GM12878 (cell line): ENCODE data around the gene NUDT17. TPM values are rescaled to one million over a fixed set of nuclear protein-coding genes. Genes with fewer than 3 reads are reported as not detected.

Experiments used
- ASH2L ChIP-seq: fragments of 300-600, 200-600 bp; sonication (generic); IDR thresholded peaks from 2 replicates; pipeline ENCODE4 v1.6.1; 2017; ENCODE audit warnings: low read depth, mild to moderate bottlenecking, borderline replicate concordance
- BHLHE40 ChIP-seq, 2 experiments: fragments of 450-650 bp in 1 of 2; IDR thresholded peaks; 2 replicates each; pipeline ENCODE4 v1.6.1; 2011 to 2017; ENCODE audit warnings: low read depth in 2 of 2, borderline replicate concordance in 1 of 2, improper control_type of control experiment in 1 of 2, low read length in 1 of 2, mild to moderate bottlenecking in 1 of 2
- CBFB ChIP-seq: IDR thresholded peaks from 2 replicates; pipeline ENCODE4 v1.6.1; 2016; ENCODE audit warnings: antibody characterized with exemption, low read depth
- CBX5 ChIP-seq: sonication (generic); IDR thresholded peaks from 2 replicates; pipeline ENCODE4 v1.6.1; 2016; ENCODE audit warnings: low read depth, moderate library complexity, mild to moderate bottlenecking, inconsistent platforms
- CREB1 ChIP-seq: IDR thresholded peaks from 2 replicates; pipeline ENCODE4 v1.6.1; 2012; ENCODE audit warnings: low read depth, mild to moderate bottlenecking, inconsistent platforms
- E2F8 ChIP-seq: fragments of 450-650 bp; IDR thresholded peaks from 2 replicates; pipeline ENCODE4 v1.6.1; 2018; ENCODE audit warnings: mild to moderate bottlenecking, low read depth, moderate library complexity; ENCODE audit not compliant: partially characterized antibody
- ETV6 ChIP-seq, 2 experiments: fragments of 450-650 bp in 1 of 2; IDR thresholded peaks in 1 of 2; conservative IDR thresholded peaks in 1 of 2; 2 replicates each; pipeline ENCODE4 v1.6.1; 2014; ENCODE audit warnings: antibody characterized with exemption in 1 of 2, borderline replicate concordance in 1 of 2, low read depth in 1 of 2, mild to moderate bottlenecking in 1 of 2, moderate library complexity in 1 of 2
- FOXM1 ChIP-seq: IDR thresholded peaks from 2 replicates; pipeline ENCODE4 v1.6.1; 2012; ENCODE audit warnings: low read depth, mild to moderate bottlenecking, inconsistent platforms, low read length, moderate library complexity
- GABPA ChIP-seq: IDR thresholded peaks from 2 replicates; pipeline ENCODE4 v1.6.1; 2014; ENCODE audit warnings: antibody characterized with exemption, low read depth, mild to moderate bottlenecking, inconsistent platforms
- JUNB ChIP-seq: IDR thresholded peaks from 2 replicates; pipeline ENCODE4 v1.6.1; 2016; ENCODE audit warnings: antibody characterized with exemption, mild to moderate bottlenecking
- KAT2A ChIP-seq: conservative IDR thresholded peaks from 2 replicates; pipeline ENCODE4 v1.6.1; 2011; ENCODE audit warnings: low read depth, low read length; ENCODE audit not compliant: control insufficient read depth
- MYC ChIP-seq: IDR thresholded peaks from 2 replicates; pipeline ENCODE4 v1.6.1; 2011; ENCODE audit warnings: mild to moderate bottlenecking, low read length, moderate library complexity, inconsistent platforms; ENCODE audit not compliant: insufficient read depth, insufficient replicate concordance, insufficient read length, severe bottlenecking
- NR2F1 ChIP-seq: fragments of 450-650 bp; conservative IDR thresholded peaks from 2 replicates; pipeline ENCODE4 v1.6.1; 2017; ENCODE audit warnings: mild to moderate bottlenecking
- PAX5 ChIP-seq: IDR thresholded peaks from 2 replicates; pipeline ENCODE4 v1.6.1; 2011; ENCODE audit warnings: low read depth, low read length, borderline replicate concordance
- STAT1 ChIP-seq: fragments of 450-650 bp; conservative IDR thresholded peaks from 2 replicates; pipeline ENCODE4 v1.6.1; 2014; ENCODE audit warnings: antibody characterized with exemption, mild to moderate bottlenecking
- TARDBP ChIP-seq: IDR thresholded peaks from 2 replicates; pipeline ENCODE4 v1.6.1; 2016; ENCODE audit warnings: borderline replicate concordance
- TCF3 ChIP-seq: IDR thresholded peaks from 2 replicates; pipeline ENCODE4 v1.6.1; 2012; ENCODE audit warnings: low read depth, mild to moderate bottlenecking, low read length, borderline replicate concordance; ENCODE audit not compliant: insufficient read depth
- USF1 ChIP-seq: IDR thresholded peaks from 2 replicates; pipeline ENCODE4 v1.6.1; 2011; ENCODE audit warnings: borderline replicate concordance, low read depth, mild to moderate bottlenecking, moderate library complexity, mixed read lengths, low read length; ENCODE audit not compliant: insufficient read depth; ENCODE audit errors: extremely low read length
- polyA plus RNA-seq, 11 experiments: library from polyadenylated mRNA; depleted of rRNA in 4 of 11; unstranded in 6 of 11; stranded (reverse) in 5 of 11; fragments of >200 nt; fragmentation: Nextera tagmentation in 4 of 11; fragmentation: Illumina TruSeq in 1 of 11; extraction: Ambion mirVana in 4 of 11; extraction: Trizol in 1 of 11; gene quantifications; 1 replicate in 1 of 11; 2 replicates in 10 of 11; pipeline versions ENCODE4 v1.2.1 to v1.2.3, GENCODE V29; 2011 to 2016; ENCODE audit warnings: inconsistent platforms in 2 of 11, missing spikeins in 2 of 11, low read depth in 1 of 11
- total RNA-seq, 4 experiments: library from RNA; depleted of rRNA in 3 of 4; stranded (reverse); fragments of >200 nt in 3 of 4; fragmentation: Illumina TruSeq in 1 of 4; extraction: Trizol in 1 of 4; gene quantifications; 2 replicates each; pipeline versions ENCODE4 v1.2.1 to v1.2.3, GENCODE V29; 2013 to 2021
- TF ChIP-seq, protein P1 (sequence below): fragments of 450-650 bp; formaldehyde crosslinking; IDR thresholded peaks from 2 replicates; pipeline ENCODE4 v1.4.0; 2020; ENCODE audit warnings: mild to moderate bottlenecking, moderate library complexity

The NUDT17 gene
- total and polyA plus RNA-seq, 10 of the 15 experiments (the other 5 are each of a cell fraction or from before 2014, with no cell fraction given): 1.2 to 4.7 (median 4.0) TPM

DNA sequence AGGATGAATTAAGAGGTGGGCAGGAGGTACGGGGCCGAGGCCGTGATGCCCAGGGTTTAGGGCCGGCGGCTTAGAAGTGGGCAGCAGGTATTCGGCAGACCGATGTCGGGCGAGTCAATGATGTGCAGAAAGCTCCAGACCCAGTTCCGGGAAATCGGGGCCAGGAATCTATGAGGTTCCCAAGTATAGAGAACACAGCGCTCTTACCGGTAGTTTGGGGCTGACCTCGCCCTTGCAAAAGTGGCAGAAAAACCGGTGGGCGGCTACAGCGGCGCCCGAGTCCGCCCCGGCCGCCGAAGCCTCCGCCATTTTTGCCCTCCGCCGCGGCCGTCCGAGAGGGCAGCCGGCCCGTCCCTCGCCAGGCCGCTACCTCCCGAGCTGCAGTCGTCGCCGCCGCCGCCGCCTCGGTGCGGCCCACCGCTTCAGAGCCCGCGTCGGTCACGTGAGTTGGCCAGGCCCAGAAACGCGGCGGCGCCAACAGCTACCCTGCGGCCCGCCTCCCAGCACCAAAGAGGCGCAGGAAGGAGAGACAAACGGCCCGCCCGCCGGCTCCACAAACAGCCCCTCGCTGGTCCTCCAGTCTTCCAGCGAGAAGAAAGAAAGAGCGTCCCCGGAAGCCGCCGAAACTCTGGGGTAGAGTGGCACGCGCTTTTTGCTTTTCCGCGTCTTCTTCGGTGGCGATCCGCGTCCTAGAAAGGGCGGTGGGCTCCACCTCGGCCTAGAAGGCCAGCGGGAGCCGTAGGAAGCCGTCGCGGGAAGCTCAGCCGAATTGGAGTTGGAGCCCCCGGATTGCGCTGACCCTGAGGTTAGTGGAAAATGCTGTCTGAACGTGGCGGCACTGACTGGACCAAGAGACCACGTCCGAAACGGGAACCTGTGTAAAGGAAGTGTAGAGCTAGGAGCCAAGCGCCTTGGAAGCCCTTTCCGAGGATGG, 21.6 kb upstream of the NUDT17 start, which contains the start of the genes POLR3C and RNF115 (continued):
- peak; percentile 78 for TF ChIP-seq E2F8
- no peak; the same call in 1 of the 2 replicates for TF ChIP-seq TCF3
- no peak for TF ChIP-seq FOXM1
- no peak for TF ChIP-seq MYC
- no peak for TF ChIP-seq PAX5
- TF ChIP-seq ASH2L: peak; percentile 54; the same call in 1 of the 2 replicates
- TF ChIP-seq, protein P1, sequence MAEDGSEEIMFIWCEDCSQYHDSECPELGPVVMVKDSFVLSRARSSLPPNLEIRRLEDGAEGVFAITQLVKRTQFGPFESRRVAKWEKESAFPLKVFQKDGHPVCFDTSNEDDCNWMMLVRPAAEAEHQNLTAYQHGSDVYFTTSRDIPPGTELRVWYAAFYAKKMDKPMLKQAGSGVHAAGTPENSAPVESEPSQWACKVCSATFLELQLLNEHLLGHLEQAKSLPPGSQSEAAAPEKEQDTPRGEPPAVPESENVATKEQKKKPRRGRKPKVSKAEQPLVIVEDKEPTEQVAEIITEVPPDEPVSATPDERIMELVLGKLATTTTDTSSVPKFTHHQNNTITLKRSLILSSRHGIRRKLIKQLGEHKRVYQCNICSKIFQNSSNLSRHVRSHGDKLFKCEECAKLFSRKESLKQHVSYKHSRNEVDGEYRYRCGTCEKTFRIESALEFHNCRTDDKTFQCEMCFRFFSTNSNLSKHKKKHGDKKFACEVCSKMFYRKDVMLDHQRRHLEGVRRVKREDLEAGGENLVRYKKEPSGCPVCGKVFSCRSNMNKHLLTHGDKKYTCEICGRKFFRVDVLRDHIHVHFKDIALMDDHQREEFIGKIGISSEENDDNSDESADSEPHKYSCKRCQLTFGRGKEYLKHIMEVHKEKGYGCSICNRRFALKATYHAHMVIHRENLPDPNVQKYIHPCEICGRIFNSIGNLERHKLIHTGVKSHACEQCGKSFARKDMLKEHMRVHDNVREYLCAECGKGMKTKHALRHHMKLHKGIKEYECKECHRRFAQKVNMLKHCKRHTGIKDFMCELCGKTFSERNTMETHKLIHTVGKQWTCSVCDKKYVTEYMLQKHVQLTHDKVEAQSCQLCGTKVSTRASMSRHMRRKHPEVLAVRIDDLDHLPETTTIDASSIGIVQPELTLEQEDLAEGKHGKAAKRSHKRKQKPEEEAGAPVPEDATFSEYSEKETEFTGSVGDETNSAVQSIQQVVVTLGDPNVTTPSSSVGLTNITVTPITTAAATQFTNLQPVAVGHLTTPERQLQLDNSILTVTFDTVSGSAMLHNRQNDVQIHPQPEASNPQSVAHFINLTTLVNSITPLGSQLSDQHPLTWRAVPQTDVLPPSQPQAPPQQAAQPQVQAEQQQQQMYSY (CRISPR knock-in tag): 0 out of 2 replicates have a peak, but pooled peaks have one; percentile 66
- 0 out of 2 replicates have a peak, but pooled peaks have one; percentile 46 for TF ChIP-seq CBX5
- TF ChIP-seq NR2F1: peak; percentile 84
- TF ChIP-seq JUNB: no peak
- TF ChIP-seq CREB1: peak; percentile 67
- TF ChIP-seq GABPA: peak; percentile 86
- TF ChIP-seq KAT2A: no peak
- TF ChIP-seq ETV6 (conservative IDR thresholded peaks at IDR 0.05 in 1 of 2, IDR thresholded peaks at IDR 0.05 in 1 of 2; ENCODE audit: borderline replicate concordance in 1 of 2, low read depth in 1 of 2): peak in 1 of 2 experiments; percentile 42; a peak in 2 of 4 replicates
- TF ChIP-seq STAT1: peak; percentile 66; the same call in 1 of the 2 replicates
- TF ChIP-seq USF1: peak; percentile 77
- peak; percentile 82 for TF ChIP-seq CBFB
- TF ChIP-seq TARDBP: peak; percentile 70; the same call in 1 of the 2 replicates
- peak; percentile 95 to 99 for TF ChIP-seq BHLHE40 (IDR thresholded peaks at IDR 0.05; ENCODE audit: borderline replicate concordance in 1 of 2, low read depth in 2 of 2, low read length in 1 of 2)
